DND-41 (cell line): Measurements from ENCODE around the gene TRMT10B.

Source experiments
- ATAC-seq: fragments of 200-7000 bp; cut with Tn5 transposase; 3 replicates; pipeline ENCODE4 v1.9.1; 2021; ENCODE audit warnings: low read depth; ENCODE audit not compliant: insufficient read depth
- DNase-seq: peaks from one replicate; pipeline ENCODE4 v3.0.0-alpha.2; 2020
- H2AFZ ChIP-seq: 2 replicates; pipeline ENCODE4 v1.6.0; 2012; ENCODE audit warnings: low read depth, low read length
- H3K27ac ChIP-seq: 2 replicates; pipeline ENCODE4 v1.5.1; 2012; ENCODE audit warnings: low read length, inconsistent platforms
- H3K27me3 ChIP-seq: fragments of 200-600 bp; sonication (generic); 2 replicates; pipeline ENCODE4 v1.6.0; 2012; ENCODE audit warnings: low read length, mild to moderate bottlenecking, inconsistent platforms; ENCODE audit not compliant: insufficient read depth, poor library complexity
- H3K36me3 ChIP-seq: 2 replicates; pipeline ENCODE4 v1.5.1; 2012; ENCODE audit warnings: low read length, inconsistent platforms; ENCODE audit not compliant: insufficient read depth
- H3K4me1 ChIP-seq: 2 replicates; pipeline ENCODE4 v1.5.1; 2012; ENCODE audit warnings: mild to moderate bottlenecking, low read length; ENCODE audit not compliant: insufficient read depth
- H3K4me2 ChIP-seq: 2 replicates; pipeline ENCODE4 v1.6.0; 2012; ENCODE audit warnings: mild to moderate bottlenecking, moderate library complexity, low read length, inconsistent platforms; ENCODE audit not compliant: insufficient read depth
- H3K4me3 ChIP-seq, 2 experiments: fragments of 200-600 bp in 1 of 2; shearing (Covaris generic) in 1 of 2; 2 replicates each; pipeline ENCODE4 v1.5.1; 2012 to 2016; ENCODE audit warnings: inconsistent platforms in 2 of 2, low read length in 2 of 2, mild to moderate bottlenecking in 2 of 2, low read depth in 1 of 2, moderate library complexity in 1 of 2
- H3K79me2 ChIP-seq: 2 replicates; pipeline ENCODE4 v1.6.0; 2012; ENCODE audit warnings: low read length, inconsistent platforms; ENCODE audit not compliant: insufficient read depth
- H3K9ac ChIP-seq: 2 replicates; pipeline ENCODE4 v1.6.0; 2012; ENCODE audit warnings: low read depth, mild to moderate bottlenecking, inconsistent platforms, low read length, moderate library complexity
- H3K9me3 ChIP-seq: 2 replicates; pipeline ENCODE4 v1.5.1; 2012; ENCODE audit warnings: low read length, moderate library complexity, mild to moderate bottlenecking, inconsistent platforms; ENCODE audit not compliant: insufficient read depth, severe bottlenecking
- H4K20me1 ChIP-seq: 2 replicates; pipeline ENCODE4 v1.6.0; 2012; ENCODE audit warnings: low read length; ENCODE audit not compliant: insufficient read depth
- EZH2 ChIP-seq: IDR thresholded peaks from 3 replicates; pipeline ENCODE4 v1.6.1; 2012; ENCODE audit warnings: borderline replicate concordance, low read depth, mild to moderate bottlenecking, moderate library complexity, low read length, inconsistent platforms; ENCODE audit not compliant: severe bottlenecking
- TF ChIP-seq, protein P1 (sequence below): IDR thresholded peaks from 2 replicates; pipeline ENCODE4 v1.5.1; 2012; ENCODE audit warnings: borderline replicate concordance, low read length, moderate library complexity, mild to moderate bottlenecking; ENCODE audit not compliant: poor library complexity, severe bottlenecking; ENCODE audit errors: extremely low read depth

Gene TRMT10B

DNA sequence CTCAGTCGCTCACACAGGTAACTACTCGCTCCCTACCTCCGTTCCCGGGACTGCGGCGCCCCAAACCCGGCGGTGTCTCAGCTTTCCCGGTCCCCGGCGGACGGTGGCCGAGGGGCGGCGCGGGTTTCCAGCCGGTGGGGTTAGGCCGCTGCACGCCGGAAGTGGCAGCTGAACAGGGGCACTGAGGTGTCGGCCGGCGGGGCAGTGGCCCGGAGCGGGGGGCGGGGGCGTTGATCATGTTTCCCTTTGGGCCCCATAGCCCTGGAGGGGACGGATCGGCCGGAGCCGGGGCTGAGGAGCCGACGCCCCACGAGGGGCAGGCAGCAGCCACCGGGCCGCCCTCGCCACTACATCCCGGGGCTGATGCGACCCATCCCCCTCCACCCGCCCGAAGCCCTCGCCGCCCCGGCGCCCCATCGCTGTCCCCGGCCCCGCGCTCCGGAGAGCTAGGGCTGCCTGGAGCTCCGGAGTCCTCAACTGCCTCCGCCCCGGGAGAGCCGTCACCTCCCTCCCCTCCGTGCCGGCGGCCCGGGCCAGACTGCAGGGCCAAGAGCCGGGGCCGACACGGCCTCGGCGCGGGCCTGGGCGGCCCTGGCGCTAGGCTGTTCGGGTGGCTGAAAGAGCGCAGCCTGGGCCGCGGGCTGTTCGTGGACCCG is 47.2 kb downstream of the TRMT10B start, which contains the start of gene DCAF10:
TSS of gene DCAF10 (plus strand) at position 167 of the 656 bp plus-strand sequence. CDS start at position 237, 70 bp downstream.
- Histone ChIP-seq H3K79me2 (peaks cover 57% of the 10 kb centered on the region), H3K27me3 (no peaks in the 10 kb centered on the region), H4K20me1 (peaks cover 20% of the 10 kb centered on the region), H2AFZ (peak within 1 kb of the TSS; percentile 97), H3K4me2 (peak within 1 kb of the TSS; percentile 97), H3K27ac (peak within 1 kb of the TSS; percentile 88), H3K36me3 (peaks cover 6% of the 10 kb centered on the region; the same call in 1 of the 2 replicates), H3K9me3 (no peaks in the 10 kb centered on the region), H3K4me1 (peaks cover 34% of the 10 kb centered on the region), H3K4me3 (peak within 1 kb of the TSS; percentile 51 to 95), H3K9ac (peak within 1 kb of the TSS; percentile 85)
- no peak for TF ChIP-seq EZH2
- TF ChIP-seq, protein P1, sequence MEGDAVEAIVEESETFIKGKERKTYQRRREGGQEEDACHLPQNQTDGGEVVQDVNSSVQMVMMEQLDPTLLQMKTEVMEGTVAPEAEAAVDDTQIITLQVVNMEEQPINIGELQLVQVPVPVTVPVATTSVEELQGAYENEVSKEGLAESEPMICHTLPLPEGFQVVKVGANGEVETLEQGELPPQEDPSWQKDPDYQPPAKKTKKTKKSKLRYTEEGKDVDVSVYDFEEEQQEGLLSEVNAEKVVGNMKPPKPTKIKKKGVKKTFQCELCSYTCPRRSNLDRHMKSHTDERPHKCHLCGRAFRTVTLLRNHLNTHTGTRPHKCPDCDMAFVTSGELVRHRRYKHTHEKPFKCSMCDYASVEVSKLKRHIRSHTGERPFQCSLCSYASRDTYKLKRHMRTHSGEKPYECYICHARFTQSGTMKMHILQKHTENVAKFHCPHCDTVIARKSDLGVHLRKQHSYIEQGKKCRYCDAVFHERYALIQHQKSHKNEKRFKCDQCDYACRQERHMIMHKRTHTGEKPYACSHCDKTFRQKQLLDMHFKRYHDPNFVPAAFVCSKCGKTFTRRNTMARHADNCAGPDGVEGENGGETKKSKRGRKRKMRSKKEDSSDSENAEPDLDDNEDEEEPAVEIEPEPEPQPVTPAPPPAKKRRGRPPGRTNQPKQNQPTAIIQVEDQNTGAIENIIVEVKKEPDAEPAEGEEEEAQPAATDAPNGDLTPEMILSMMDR, result no peak
- peak; percentile 86 for DNase-seq
- ATAC-seq, result peak; percentile 79

DNA sequence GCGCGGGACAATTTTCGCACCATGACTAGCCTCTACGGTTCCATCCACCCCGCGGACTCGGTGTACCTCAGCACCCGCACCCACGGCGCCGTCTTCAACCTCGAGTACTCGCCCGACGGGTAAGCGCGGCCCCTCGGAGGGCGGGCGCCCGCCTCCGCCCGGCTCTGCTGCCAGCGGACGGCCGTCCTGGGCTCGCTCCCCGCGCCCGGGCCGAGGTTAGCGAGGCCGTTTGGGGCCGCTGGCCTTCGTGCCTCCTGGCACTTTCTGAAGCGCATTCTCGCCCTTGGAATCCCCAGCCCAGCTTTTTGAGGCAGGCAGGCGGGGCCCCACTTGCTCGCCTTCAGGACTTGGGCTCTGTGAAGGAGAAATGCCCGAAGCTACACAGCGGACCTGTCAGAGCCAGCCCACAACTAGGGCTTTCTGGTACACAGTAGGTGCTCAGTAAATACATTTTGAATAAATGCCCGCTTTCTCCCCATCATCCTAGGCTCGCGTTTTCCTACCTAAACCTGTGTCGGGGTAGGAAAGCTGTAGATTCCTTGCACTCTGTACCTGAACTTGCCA is 47.8 kb downstream of the TRMT10B start:
- peaks cover 63% of the 10 kb centered on the region for H3K79me2 ChIP-seq
- H3K36me3 ChIP-seq, result peaks cover 6% of the 10 kb centered on the region; the same call in 1 of the 2 replicates
- peaks cover 34% of the 10 kb centered on the region for H3K4me1 ChIP-seq
- H3K9me3 ChIP-seq, result no peaks in the 10 kb centered on the region
- peaks cover 20% of the 10 kb centered on the region for H4K20me1 ChIP-seq
- no peak for DNase-seq
- no peak for TF ChIP-seq EZH2
- TF ChIP-seq, protein P1, result no peak
- H3K27ac ChIP-seq, result peak overlapping the region; percentile 67
- H3K4me2 ChIP-seq, result peak overlapping the region; percentile 97
- H3K27me3 ChIP-seq, result no peaks in the 10 kb centered on the region
- H3K9ac ChIP-seq, result peak overlapping the region; percentile 85
- peak; percentile 54 for ATAC-seq
- peak overlapping the region; percentile 97 for H2AFZ ChIP-seq
- peak overlapping the region; percentile 51 to 95 for H3K4me3 ChIP-seq

DNA sequence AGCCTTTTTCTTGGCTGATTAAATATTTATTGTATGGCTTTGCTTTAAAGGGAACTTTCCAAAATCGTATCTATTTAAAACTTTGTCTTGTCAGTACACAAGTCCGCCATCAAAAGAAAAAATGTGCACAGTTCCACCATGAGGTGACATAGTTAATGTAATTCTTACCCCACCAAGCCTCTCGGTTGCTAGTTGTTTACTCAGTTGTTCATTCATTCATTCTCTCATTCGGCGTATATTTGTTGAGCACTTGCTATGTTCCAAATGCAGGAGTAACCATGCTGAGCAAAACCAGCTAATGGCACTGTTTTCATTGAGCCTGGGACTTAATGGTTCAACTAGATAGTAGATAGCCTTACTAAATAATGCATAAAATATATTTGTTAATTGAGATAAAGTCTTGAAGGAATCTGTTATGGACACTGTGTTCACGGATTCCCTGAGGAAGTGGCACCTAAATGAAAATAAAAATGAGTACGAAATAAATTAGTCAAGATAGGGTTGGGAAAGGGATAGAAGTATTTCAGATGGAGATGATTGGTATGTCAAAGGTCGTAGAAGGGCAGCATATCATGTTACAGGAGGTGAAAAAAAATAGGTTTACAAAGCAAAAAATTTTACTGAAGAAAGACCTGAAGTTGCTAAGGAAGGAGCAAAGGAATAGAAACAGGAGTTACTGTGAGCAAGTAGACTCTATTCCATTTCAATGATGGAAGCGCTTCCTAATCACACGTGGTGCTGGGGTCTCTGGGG is 48.5 kb downstream of the TRMT10B start:
- Histone ChIP-seq H3K27me3 (no peaks in the 10 kb centered on the region), H3K9me3 (no peaks in the 10 kb centered on the region), H3K36me3 (peaks cover 6% of the 10 kb centered on the region; the same call in 1 of the 2 replicates), H4K20me1 (peaks cover 20% of the 10 kb centered on the region), H3K4me3 (peak overlapping the region; percentile 51 to 95; a peak in 3 of 4 replicates), H2AFZ (peak overlapping the region; percentile 30; the same call in 1 of the 2 replicates), H3K27ac (peak overlapping the region; percentile 67), H3K4me2 (peak overlapping the region; percentile 97), H3K4me1 (peaks cover 34% of the 10 kb centered on the region), H3K9ac (peak overlapping the region; percentile 85), H3K79me2 (peaks cover 71% of the 10 kb centered on the region)
- ATAC-seq (no peak), DNase-seq (no peak)
- no peak for TF ChIP-seq EZH2
- TF ChIP-seq, protein P1, result no peak
